Adipose tissue (tissue), 3 donors: ENCODE data around the gene CDC5L. TPM values are rescaled to one million over a fixed set of nuclear protein-coding genes. Genes with fewer than 3 reads are reported as not detected.

Source experiments
- H3K27ac ChIP-seq: one replicate; pipeline ENCODE4 v1.5.1; 2013; ENCODE audit warnings: low read depth, low read length
- WGBS, 3 donors: extraction: QIAGEN DNeasy Blood & Tissue Kit; methylation state at CpG; one replicate each; pipeline ENCODE4 v1.1.7; 2013; 5-methylcytosine and 5-hydroxymethylcytosine counted together
- polyA plus RNA-seq, 3 donors: library from polyadenylated mRNA; stranded (reverse); fragments of 200-250 nt; gene quantifications; one replicate each; pipeline ENCODE4 v1.2.3, GENCODE V29; 2013
- donor health status: healthy with polysubstance abuse.
- donor health status: Bipolar disorder and iron deficiency.
- donor health status: healthy.

Gene CDC5L
- polyA plus RNA-seq, 3 donors = 6.5 to 8.4 (median 7.6) TPM

- no peak overlapping the region for H3K27ac ChIP-seq
- 70 to 79% (median 73%) methylated on average over 13 of the region's 13 CpGs for WGBS, 3 donors
Measured at GRCh38 chr6:44480097-44480541, 92.6 kb downstream of the CDC5L start.

DNA sequence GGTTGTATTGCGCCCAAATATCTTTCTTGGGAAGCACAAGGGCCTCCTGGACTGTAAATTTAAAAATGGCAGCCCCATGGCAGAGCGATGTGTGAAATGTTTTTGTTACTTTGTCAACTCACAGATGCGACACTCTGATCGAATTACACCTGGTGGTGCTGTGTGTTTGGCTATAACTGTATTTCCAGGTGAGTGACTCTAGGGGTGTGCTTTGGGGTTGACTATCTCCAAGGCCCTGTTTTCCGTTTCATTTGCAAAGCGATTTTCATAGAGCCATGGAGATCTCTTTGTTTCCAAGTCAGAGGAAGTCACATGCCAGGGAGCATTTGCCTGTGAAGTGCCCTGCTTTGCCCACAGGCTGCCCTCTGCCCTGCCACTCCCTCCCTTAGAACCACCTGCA, 93.5 kb downstream of the CDC5L start:
- WGBS, 3 donors = 92 to 95% (median 95%) methylated on average over 6 of the region's 6 CpGs
- no peak overlapping the region for H3K27ac ChIP-seq

- WGBS, 3 donors = 90 to 91% (median 91%) methylated on average over 9 of the region's 9 CpGs
- H3K27ac ChIP-seq = no peak overlapping the region
Measured at GRCh38 chr6:44481760-44482159, 94.3 kb downstream of the CDC5L start.

- 74 to 76% (median 75%) methylated on average over 11 to 12 of the region's 12 CpGs for WGBS, 3 donors
- no peak overlapping the region for H3K27ac ChIP-seq
Measured at GRCh38 chr6:44485601-44486401, 98.3 kb downstream of the CDC5L start.

DNA sequence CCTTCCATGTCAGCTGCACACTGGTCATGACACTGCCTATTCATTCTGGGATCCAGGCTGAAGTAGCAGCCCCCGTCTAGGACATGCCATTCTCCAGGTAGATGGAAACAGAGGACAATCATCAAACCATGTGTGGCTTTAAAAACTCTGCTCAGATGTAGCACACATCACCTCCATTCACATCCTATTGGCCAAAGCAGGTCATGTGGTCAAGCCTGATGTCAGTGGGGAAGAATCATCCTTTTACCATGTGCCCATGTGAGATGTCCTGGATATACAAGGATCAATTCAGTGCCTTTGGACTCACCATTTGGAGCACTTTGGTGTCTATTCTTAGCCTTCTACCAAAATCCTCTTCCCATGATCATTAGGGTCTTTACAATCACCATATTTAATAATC, 99.5 kb downstream of the CDC5L start:
- H3K27ac ChIP-seq = no peak overlapping the region
- WGBS, 3 donors = 82 to 88% (median 86%) methylated on average over 1 of the region's 1 CpG

- WGBS, 3 donors = 94 to 98% (median 94%) methylated on average over 2 of the region's 2 CpGs
Measured at GRCh38 chr6:44487586-44487985, 100.1 kb downstream of the CDC5L start.

GRCh38 chr6:44489910-44490604, 102.6 kb downstream of the CDC5L start:
- 55 to 63% (median 59%) methylated on average over 6 of the region's 6 CpGs for WGBS, 3 donors
- peak overlapping the region; percentile 66 for H3K27ac ChIP-seq

More at GRCh38 chr6:44487586-44487985, 100.1 kb downstream of the CDC5L start:
- no peak overlapping the region for H3K27ac ChIP-seq

DNA sequence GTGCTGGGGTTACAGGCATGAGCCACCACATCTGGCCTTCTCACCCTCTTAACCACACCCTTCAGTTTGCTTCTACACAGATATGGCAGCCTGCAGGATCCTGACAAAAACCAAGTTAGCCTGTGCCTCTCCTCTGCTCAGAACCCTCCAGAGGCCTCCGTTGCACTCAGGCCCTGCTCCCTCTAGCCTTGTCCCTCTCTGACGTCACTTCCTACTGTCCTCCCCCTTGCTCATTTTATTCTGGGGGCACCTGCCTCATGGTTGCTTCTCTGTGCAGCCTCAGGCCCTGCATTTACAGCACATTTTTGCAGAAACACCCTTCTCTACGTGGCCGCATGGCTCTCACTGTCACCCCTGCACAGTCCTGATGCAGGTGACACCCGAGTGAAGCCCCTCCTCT, 105.6 kb downstream of the CDC5L start:
- WGBS, 3 donors = 72 to 88% (median 86%) methylated on average over 5 of the region's 5 CpGs
- no peak overlapping the region for H3K27ac ChIP-seq

GRCh38 chr6:44493593-44493992, 106.1 kb downstream of the CDC5L start:
- WGBS, 3 donors = 74 to 88% (median 86%) methylated on average over 6 of the region's 6 CpGs
- no peak overlapping the region for H3K27ac ChIP-seq

- WGBS, 3 donors = 58 to 75% (median 73%) methylated on average over 7 of the region's 7 CpGs
Measured at GRCh38 chr6:44494011-44494501, 106.5 kb downstream of the CDC5L start.

DNA sequence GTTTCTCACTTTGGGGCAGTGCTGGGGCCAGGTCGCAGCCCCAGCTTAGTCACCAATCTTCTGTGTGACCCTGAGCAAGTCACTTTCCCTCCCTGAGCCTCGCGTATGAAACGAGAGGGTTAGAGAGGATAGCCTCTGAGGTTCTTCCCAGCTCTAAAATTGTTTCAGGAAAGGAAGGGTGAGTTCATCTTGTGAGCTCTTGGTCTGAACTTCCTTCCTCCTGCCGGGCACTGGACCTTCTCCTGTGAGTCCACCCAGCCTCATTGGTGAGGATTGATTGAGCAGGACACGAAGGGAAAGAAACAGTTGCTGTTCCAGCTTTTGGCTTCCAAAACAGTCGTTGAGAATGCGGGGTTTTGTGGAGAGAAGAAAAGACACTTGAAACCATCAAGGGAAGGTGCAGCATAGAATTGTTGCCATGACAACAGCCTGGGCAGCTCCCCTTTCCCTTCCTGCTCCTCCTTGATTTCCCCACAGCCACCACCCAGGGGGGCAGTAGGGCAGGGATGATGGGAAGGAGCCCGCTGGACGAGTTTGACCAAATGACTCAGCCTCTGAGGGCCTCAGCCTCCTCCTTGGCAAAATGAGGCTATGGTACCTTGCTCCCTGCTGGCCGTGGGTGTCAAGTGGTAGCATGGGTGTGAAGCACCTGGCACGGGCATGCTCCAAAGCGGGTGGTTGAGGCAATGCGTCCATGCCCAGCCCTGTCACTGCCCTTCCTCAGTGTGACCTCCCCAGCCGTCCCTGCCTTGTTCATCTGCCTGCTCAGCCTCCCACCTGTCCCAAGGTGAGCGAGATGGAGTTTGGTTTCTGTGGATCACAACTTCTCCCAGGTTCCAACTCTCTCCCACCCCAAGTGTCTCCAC, 107.8 kb downstream of the CDC5L start:
- 72 to 80% (median 76%) methylated on average over 16 of the region's 16 CpGs for WGBS, 3 donors

More at GRCh38 chr6:44494011-44494501, 106.5 kb downstream of the CDC5L start:
- no peak overlapping the region for H3K27ac ChIP-seq

GRCh38 chr6:44496665-44497369, 109.3 kb downstream of the CDC5L start:
- WGBS, 3 donors = 77 to 83% (median 78%) methylated on average over 9 of the region's 9 CpGs
- H3K27ac ChIP-seq = no peak overlapping the region

More for the DNA sequence above, 107.8 kb downstream of the CDC5L start:
- H3K27ac ChIP-seq = no peak overlapping the region

- WGBS, 3 donors = 82 to 88% (median 86%) methylated on average over 5 of the region's 5 CpGs
- H3K27ac ChIP-seq = no peak overlapping the region
Measured at GRCh38 chr6:44497807-44498206, 110.3 kb downstream of the CDC5L start.

DNA sequence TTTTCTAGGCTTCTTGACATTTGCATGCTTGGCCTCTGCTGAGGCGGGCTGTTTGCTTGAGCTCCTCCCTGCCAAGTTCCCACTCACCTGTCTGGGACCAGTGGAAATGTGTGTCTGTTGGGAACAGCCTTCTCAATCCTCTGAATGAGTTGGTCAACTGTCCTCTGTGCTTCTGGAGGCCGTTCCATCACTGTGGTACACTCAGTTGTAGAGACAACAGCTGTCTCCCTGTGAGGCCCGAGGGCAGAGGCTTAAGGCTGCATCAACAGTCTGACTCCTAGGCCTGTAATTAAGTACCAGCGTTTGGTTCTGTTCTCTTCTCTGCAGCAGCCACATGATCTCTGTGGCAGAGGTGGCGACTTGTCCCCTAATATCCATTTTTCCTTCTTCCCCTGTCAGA, 110.9 kb downstream of the CDC5L start:
- no peak overlapping the region for H3K27ac ChIP-seq
- WGBS, 3 donors = 83 to 89% (median 87%) methylated on average over 5 of the region's 5 CpGs

DNA sequence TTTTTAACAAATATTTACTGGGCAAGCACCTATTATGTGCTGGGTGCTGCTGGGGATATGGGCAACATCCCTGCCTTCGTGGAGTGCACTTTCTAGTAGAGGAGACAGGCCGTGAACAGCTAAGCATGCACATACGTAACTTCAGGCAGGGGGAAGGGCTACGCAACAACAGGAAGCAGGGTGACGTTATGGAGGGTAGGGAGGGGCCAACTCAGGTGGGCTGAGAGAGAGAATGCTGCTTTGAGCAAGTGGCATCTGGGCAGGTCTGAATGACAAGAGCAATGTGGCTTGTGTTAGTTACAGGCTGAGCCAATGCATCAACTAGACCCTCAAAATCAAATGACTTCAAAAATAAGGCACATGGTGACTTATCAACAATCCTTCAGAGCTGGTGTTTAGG, 112.1 kb downstream of the CDC5L start:
- WGBS, 3 donors = 77 to 80% (median 79%) methylated on average over 5 of the region's 5 CpGs
- H3K27ac ChIP-seq = no peak overlapping the region
